ENCODE data around the gene TSPAN33.

The TSPAN33 gene

GRCh38 chr7:129103561-129104324, 40.8 kb upstream of the TSPAN33 start (continued):
- TF ChIP-seq ZBTB11 (tag by site-specific recombination; conservative IDR thresholded peaks at IDR 0.05; ENCODE audit: low read depth), result no peak
- TF ChIP-seq KLF17 (tag by site-specific recombination; IDR thresholded peaks at IDR 0.05), result no peak
- TF ChIP-seq IKZF3 (tag by site-specific recombination; IDR thresholded peaks at IDR 0.05), result no peak
- no peak for TF ChIP-seq ZNF76 (tag by site-specific recombination; IDR thresholded peaks at IDR 0.05; ENCODE audit: borderline replicate concordance, low read depth)
- no peak for TF ChIP-seq SP3 (tag by site-specific recombination; IDR thresholded peaks at IDR 0.05)
- TF ChIP-seq ZNF221 (tag by site-specific recombination; IDR thresholded peaks at IDR 0.05; ENCODE audit: borderline replicate concordance), result no peak

GRCh38 chr7:129108581-129108980, 35.9 kb upstream of the TSPAN33 start:
- Histone ChIP-seq H3K4me1 (ENCODE audit: control insufficient read depth, insufficient read depth, low read length) (no peaks in the 10 kb centered on the region), H3K9me3 (ENCODE audit: control insufficient read depth, insufficient read depth, low read depth, low read length) (no peaks in the 10 kb centered on the region), H3K4me3 (ENCODE audit: low read depth, low read length) (no peak overlapping the region), H3K36me3 (ENCODE audit: control insufficient read depth in 2 of 2, insufficient read depth in 1 of 2, low read length in 2 of 2) (no peaks in the 10 kb centered on the region), H3K27ac (ENCODE audit: extremely low read depth, low read depth, low read length) (no peak overlapping the region)
- POLR2A ChIA-PET, result no interaction called here
- CTCF ChIA-PET, result no interaction called here
- TF ChIP-seq PRDM10 (tag by site-specific recombination; IDR thresholded peaks at IDR 0.05) (peak; percentile 67), INSM2 (tag by site-specific recombination; IDR thresholded peaks at IDR 0.05) (no peak), ZNF785 (tag by site-specific recombination; IDR thresholded peaks at IDR 0.05) (no peak)

- TF ChIP-seq FEZF1 (tag by site-specific recombination; IDR thresholded peaks at IDR 0.05) (peak; percentile 19; the same call in 1 of the 2 replicates), ZNF211 (tag by site-specific recombination; IDR thresholded peaks at IDR 0.05; ENCODE audit: low read depth) (no peak)
- Histone ChIP-seq H3K27ac (ENCODE audit: extremely low read depth, low read depth, low read length) (no peak overlapping the region), H3K4me3 (ENCODE audit: low read depth, low read length) (no peak overlapping the region), H3K36me3 (ENCODE audit: control insufficient read depth in 2 of 2, insufficient read depth in 1 of 2, low read length in 2 of 2) (no peaks in the 10 kb centered on the region), H3K9me3 (ENCODE audit: control insufficient read depth, insufficient read depth, low read depth, low read length) (no peaks in the 10 kb centered on the region), H3K4me1 (ENCODE audit: control insufficient read depth, insufficient read depth, low read length) (no peaks in the 10 kb centered on the region)
- ChIA-PET CTCF (interaction anchor here (0.6 to 1.4 kb wide), 4 partner anchors 19 to 693 kb away, joined by 3 to 5 read pairs (median 4); no protein-coding TSS in a partner anchor), POLR2A (no interaction called here)
These were observed 34.1 kb upstream of the TSPAN33 start for GRCh38 chr7:129110258-129110981.

Data from HEK293 (cell line).